Sigmoid colon (tissue), 4 donors: ENCODE data around the gene IL32.

ENCODE experiments used
- CTCF ChIP-seq, 4 experiments: fragments of 450-650 bp in 3 of 4; fragments of 200-600 bp in 1 of 4; IDR thresholded peaks; one replicate each; pipeline ENCODE4 v1.5.1; 2016 to 2019; ENCODE audit warnings: antibody characterized with exemption in 4 of 4, mild to moderate bottlenecking in 3 of 4, moderate library complexity in 2 of 4
- EP300 ChIP-seq, 4 donors: sonication (generic); formaldehyde crosslinking; IDR thresholded peaks; one replicate each; pipeline ENCODE4 v1.6.1; 2017; ENCODE audit warnings: antibody characterized with exemption in 4 of 4

DNA sequence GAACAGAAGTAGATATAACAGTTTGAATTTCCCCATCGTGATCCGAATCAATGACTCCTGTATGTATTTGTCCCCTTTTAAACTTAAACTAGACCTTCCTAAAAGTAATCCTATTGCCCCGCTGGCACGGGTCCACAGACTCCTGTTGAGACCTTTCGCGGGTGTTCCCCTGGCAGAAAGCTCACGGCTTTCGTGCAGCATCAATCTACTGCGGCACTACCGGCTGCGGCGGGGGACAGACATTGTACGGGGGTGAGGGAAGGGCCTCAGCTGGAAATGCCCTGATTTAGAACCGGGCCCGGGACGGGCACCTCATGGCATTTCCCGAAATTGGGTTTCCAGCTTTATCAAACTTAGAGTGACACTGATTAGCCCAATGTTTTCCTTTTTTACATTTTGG is 14.6 kb downstream of the IL32 start:
- no peak for TF ChIP-seq CTCF (IDR thresholded peaks at IDR 0.05)
- TF ChIP-seq EP300 (IDR thresholded peaks at IDR 0.05), result no peak
